GM15510 (cell line): ENCODE measurements around the gene ATP10A.

Experiments
- POLR2A ChIP-seq: IDR thresholded peaks from 3 replicates; pipeline ENCODE4 v1.6.1; 2011; ENCODE audit warnings: borderline replicate concordance; ENCODE audit not compliant: insufficient read length; ENCODE audit errors: extremely low read depth

The ATP10A gene

GRCh38 chr15:25711164-25711563 lies 152.0 kb downstream of the ATP10A start:
- no peak for TF ChIP-seq POLR2A

GRCh38 chr15:25710184-25710583 lies 152.9 kb downstream of the ATP10A start:
- TF ChIP-seq POLR2A: no peak

- TF ChIP-seq POLR2A: no peak
Measured at GRCh38 chr15:25709437-25710159, 153.5 kb downstream of the ATP10A start.

GRCh38 chr15:25708391-25708790 lies 154.7 kb downstream of the ATP10A start:
- TF ChIP-seq POLR2A: no peak

DNA sequence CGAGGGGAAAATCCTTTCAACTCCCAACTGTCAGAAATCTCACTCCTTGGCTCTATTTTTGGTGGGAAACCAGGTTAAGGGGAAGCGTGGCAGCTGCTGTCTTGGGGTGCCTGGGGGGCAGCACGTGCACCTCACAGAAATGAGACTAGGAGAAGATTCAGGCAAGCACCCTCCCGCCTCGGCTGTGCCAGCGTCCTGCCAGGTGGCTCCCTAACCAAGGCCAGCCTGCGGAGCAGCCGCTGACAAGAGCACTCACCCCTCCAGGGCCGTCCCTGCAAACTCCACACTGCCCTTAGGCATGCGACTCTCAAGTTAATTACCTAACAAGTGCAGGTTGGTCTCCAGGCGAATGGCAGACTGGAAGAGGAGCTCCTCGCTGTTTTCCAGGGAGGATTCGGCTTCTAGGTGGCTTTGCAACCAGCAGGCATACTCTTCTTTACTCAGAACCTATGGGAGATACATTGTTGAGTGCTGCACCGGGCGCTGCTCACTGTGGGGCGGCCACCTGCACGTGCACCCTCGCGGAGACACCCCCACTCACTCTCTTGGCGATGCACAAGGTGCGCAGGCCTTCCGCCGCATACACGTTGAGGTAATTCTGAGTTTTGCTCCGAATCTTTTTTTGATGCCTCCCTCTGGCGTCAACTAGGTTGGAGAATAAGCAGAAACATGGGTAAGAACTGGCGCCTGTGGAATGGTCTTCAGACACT lies 155.3 kb downstream of the ATP10A start:
- TF ChIP-seq POLR2A: no peak

DNA sequence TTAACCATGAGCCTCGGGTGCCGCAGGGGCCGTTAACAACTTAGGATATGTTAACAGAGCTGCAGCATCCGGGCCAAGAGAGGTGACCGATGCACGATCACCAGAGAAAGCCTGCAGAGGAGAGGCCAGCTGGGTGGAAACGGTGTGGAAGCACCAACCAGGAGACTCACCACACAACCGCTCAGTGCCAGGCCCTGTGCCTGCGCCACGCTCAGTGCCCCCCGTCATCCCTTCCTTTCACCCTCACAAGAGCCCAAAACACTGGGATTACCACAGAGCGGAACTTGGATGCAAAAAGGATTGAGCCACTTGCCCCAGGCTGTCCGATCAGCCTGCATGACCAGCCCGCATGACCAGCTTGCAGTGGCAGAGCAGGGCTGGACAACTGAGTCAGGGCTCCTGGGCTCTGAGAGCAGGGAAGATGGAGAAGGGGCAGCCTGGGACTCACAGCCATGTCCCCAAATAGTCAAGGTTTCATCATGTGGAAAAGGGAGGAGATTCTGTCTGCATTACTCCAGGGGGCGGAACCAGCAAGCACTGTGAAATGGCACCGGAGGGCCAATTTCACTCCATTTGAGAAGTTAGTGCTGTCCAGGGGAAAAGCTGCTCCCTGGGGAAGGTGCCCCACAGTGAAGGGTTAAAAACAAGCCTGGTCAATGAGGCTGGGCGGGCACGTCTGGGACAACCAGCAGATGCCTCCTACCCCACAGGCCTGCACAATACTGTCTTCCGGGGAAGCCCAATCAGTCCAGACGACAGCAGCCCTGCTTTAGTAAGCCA lies 156.8 kb downstream of the ATP10A start:
- TF ChIP-seq POLR2A: no peak

DNA sequence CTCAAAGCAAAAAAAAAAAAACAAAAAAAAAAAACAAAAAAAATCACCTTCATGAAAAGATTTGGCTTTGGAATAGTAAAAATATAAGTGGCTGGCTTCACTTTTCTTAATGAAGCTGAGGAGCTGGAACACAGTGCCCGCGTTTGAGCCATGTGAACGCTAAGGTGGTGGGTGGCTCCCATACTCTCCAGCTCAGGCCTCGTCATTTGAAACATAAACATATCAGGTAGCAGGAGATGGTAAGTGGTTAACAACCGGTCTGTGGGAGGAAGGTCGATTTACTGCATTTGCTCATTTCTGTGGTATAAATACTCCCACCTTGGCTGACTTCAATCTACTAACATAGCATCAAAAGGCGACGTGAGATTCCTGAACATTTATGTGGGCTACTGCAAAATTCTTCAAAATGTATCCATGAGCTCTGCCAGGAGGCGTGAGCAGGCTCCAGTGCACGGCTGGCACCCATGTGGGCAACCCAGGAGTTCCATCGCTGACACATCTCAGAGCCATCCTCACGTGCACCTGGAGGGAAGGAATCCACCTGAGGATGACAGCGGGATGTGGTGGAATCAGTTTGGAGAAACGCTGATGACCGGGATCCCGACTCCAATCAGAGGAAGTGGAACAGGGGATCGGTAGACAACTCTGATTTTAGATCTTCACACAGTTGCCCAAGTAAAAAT lies 157.6 kb downstream of the ATP10A start:
- no peak for TF ChIP-seq POLR2A

DNA sequence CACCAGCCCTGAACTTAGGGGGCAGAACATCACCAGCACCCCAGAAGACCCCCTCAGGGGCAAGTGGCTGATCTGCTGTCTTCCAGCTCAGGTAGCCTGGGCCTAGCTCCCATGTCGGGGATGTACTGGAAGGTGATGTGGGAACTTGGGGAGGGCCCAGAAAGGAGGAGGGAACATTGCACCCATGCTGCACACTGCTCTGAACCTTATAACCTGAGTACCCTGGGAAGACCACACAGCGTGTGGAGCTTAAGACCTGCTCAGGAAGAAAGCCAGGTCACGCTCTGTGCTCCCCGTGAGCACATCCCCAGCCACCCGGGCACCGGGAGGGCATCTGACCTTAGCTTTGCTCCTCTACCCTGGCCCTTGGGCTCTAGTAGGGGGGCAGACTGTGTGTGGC lies 159.4 kb downstream of the ATP10A start:
- no peak for TF ChIP-seq POLR2A

DNA sequence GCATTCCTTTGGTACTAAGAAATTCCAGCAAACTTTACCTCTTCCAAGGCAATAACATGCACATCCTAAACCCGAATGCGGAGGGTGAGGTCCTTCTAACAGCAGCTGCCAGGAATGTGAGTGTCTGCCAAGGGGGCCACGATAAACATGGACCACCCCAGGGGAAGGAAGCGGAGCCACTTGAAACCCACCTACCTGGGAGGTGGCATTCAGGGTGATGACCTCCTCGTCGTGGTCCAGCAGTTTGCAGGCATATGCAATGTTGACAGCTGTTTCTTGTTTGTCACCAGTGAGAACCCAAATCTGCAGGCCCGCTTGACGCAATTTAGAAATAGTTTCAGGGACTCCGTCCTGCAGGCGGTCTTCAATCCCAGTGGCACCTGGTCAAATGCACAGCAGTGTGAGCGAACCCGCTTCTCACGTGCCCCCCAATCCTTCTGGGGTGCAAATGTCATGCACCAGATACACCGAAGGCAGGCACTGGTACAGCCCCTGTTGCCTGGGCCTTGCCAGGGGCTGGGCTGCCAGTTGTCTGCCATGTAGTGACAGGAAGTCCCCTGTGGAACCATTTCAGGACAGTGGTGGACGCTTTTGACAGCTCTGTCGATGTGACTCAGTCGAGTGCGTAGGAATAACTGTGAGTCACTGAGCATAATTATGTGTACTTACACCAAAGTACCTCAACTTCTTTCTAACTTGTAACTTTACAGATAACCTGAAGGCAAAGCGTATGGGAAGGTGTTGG lies 161.2 kb downstream of the ATP10A start:
- TF ChIP-seq POLR2A: no peak

DNA sequence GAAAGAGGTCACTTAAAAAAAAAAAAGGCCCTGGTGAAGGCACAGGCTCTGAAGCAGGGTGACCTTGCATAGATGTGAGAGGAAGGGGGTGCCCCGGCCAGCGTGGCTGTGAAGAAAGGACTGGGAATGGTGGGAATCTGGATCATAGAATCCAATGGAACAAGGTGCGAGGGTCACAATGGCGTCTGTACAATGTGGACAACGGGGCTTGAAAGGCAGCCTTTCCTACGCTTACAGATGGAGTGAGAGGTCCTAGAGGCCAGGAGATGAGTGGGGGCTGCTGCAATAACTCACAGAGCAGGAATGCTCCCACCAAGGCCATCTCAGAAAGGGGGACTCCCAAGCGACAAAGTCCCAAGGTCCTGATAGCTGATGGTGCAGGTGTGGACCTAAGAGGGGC lies 162.2 kb downstream of the ATP10A start:
- no peak for TF ChIP-seq POLR2A

DNA sequence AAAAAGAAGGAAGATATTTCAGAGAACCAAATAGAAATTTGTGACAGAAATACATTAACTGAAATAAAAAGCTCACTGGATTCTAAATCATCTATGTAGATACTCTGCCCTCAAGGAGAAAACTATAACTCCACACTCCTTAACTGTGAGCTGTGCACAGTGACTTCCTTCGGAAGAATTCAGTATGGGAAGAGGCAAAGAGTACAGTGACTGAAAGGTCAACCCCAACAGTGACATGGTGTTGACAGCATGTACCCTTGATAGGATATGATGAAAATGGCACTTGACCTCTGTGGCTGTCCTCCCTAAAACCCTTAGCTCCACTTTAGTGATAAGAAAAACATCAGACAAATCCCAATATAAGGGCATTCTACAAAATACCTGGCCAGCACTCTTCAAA lies 165.5 kb downstream of the ATP10A start:
- TF ChIP-seq POLR2A: no peak

- no peak for TF ChIP-seq POLR2A
Measured at GRCh38 chr15:25695875-25696760, 167.0 kb downstream of the ATP10A start.

- no peak for TF ChIP-seq POLR2A
Measured at GRCh38 chr15:25694823-25695312, 168.3 kb downstream of the ATP10A start.

GRCh38 chr15:25694239-25694584 lies 168.9 kb downstream of the ATP10A start:
- TF ChIP-seq POLR2A: no peak
